Measurements from ENCODE around the gene ELFN2. TPM values are rescaled to one million over a fixed set of nuclear protein-coding genes. Genes with fewer than 3 reads are reported as not detected.

The ELFN2 gene
- total RNA-seq, 2 experiments from 2014 or later, result 0.57 to 0.79 TPM

GRCh38 chr22:37340331-37341262 is 86.7 kb downstream of the ELFN2 start:
- Mint-ChIP-seq H3K27ac (no peak overlapping the region), H3K4me1 (ENCODE audit: low read depth) (peaks cover 11% of the 10 kb centered on the region)

GRCh38 chr22:37338539-37339246 is 88.6 kb downstream of the ELFN2 start:
- Mint-ChIP-seq H3K27ac (no peak overlapping the region), H3K9me3 (no peaks in the 10 kb centered on the region), H3K27me3 (ENCODE audit: low read depth) (peaks cover 17% of the 10 kb centered on the region), H3K4me3 (no peak overlapping the region), H3K4me1 (ENCODE audit: low read depth) (peaks cover 24% of the 10 kb centered on the region), H3K36me3 (ENCODE audit: low read depth) (no peaks in the 10 kb centered on the region)
- intact Hi-C loops (cut with micrococcal nuclease), result no loop called here
- no peak for DNase-seq
- CTCF ChIA-PET, result no interaction called here

More at GRCh38 chr22:37340331-37341262, 86.7 kb downstream of the ELFN2 start:
- intact Hi-C loops (cut with micrococcal nuclease), result no loop called here
- CTCF ChIA-PET, result interaction anchor here (0.7 kb wide), 1 partner anchor 344 kb away, joined by 4 read pairs; no protein-coding TSS in a partner anchor
- no peak overlapping the region for H3K4me3 Mint-ChIP-seq
- no peaks in the 10 kb centered on the region for H3K9me3 Mint-ChIP-seq
- no peak for DNase-seq
- peaks cover 3% of the 10 kb centered on the region for H3K27me3 Mint-ChIP-seq (ENCODE audit: low read depth)
- no peaks in the 10 kb centered on the region for H3K36me3 Mint-ChIP-seq (ENCODE audit: low read depth)

- intact Hi-C loops (cut with micrococcal nuclease), result no loop called here
- Mint-ChIP-seq H3K4me1 (ENCODE audit: low read depth) (peaks cover 18% of the 10 kb centered on the region), H3K4me3 (no peak overlapping the region), H3K9me3 (no peaks in the 10 kb centered on the region), H3K27ac (no peak overlapping the region), H3K27me3 (ENCODE audit: low read depth) (peaks cover 26% of the 10 kb centered on the region), H3K36me3 (ENCODE audit: low read depth) (no peaks in the 10 kb centered on the region)
- CTCF ChIA-PET, result interaction anchor here (1.3 kb wide), 1 partner anchor 20 kb away, joined by 4 read pairs; no protein-coding TSS in a partner anchor
- DNase-seq, result no peak
Measured at GRCh38 chr22:37337204-37337943, 89.9 kb downstream of the ELFN2 start.

GRCh38 chr22:37336579-37336978 is 90.7 kb downstream of the ELFN2 start:
- H3K27ac Mint-ChIP-seq, result no peak overlapping the region
- CTCF ChIA-PET, result interaction anchor here (1.3 kb wide), 1 partner anchor 19 kb away, joined by 4 read pairs; no protein-coding TSS in a partner anchor
- H3K4me1 Mint-ChIP-seq (ENCODE audit: low read depth), result peaks cover 13% of the 10 kb centered on the region
- intact Hi-C loops (cut with micrococcal nuclease), result no loop called here
- H3K36me3 Mint-ChIP-seq (ENCODE audit: low read depth), result no peaks in the 10 kb centered on the region
- H3K9me3 Mint-ChIP-seq, result no peaks in the 10 kb centered on the region
- no peak for DNase-seq
- H3K27me3 Mint-ChIP-seq (ENCODE audit: low read depth), result peaks cover 31% of the 10 kb centered on the region
- no peak overlapping the region for H3K4me3 Mint-ChIP-seq

- H3K36me3 Mint-ChIP-seq (ENCODE audit: low read depth), result no peaks in the 10 kb centered on the region
- no peak overlapping the region for H3K27ac Mint-ChIP-seq
- peaks cover 32% of the 10 kb centered on the region for H3K27me3 Mint-ChIP-seq (ENCODE audit: low read depth)
- no peaks in the 10 kb centered on the region for H3K9me3 Mint-ChIP-seq
- DNase-seq, result no peak
- CTCF ChIA-PET, result interaction anchor here (1.4 kb wide), 1 partner anchor 122 kb away, joined by 3 read pairs; no protein-coding TSS in a partner anchor
- peaks cover 13% of the 10 kb centered on the region for H3K4me1 Mint-ChIP-seq (ENCODE audit: low read depth)
- H3K4me3 Mint-ChIP-seq, result no peak overlapping the region
- intact Hi-C loops (cut with micrococcal nuclease), result no loop called here
Measured at GRCh38 chr22:37335806-37336199, 91.5 kb downstream of the ELFN2 start.

GRCh38 chr22:37334859-37335805 is 92.1 kb downstream of the ELFN2 start:
- no peak overlapping the region for H3K4me3 Mint-ChIP-seq
- CTCF ChIA-PET, result interaction anchor here (0.9 to 1.4 kb wide), 3 partner anchors 18 to 123 kb away, joined by 3 to 4 read pairs (median 3); no protein-coding TSS in a partner anchor
- intact Hi-C loops (cut with micrococcal nuclease), result loop anchor here (5.0 kb wide), 1 partner anchor 122 kb away; no protein-coding TSS in a partner anchor
- H3K4me1 Mint-ChIP-seq (ENCODE audit: low read depth), result peaks cover 13% of the 10 kb centered on the region
- H3K9me3 Mint-ChIP-seq, result no peaks in the 10 kb centered on the region
- H3K27ac Mint-ChIP-seq, result no peak overlapping the region
- no peak for DNase-seq
- H3K36me3 Mint-ChIP-seq (ENCODE audit: low read depth), result no peaks in the 10 kb centered on the region
- H3K27me3 Mint-ChIP-seq (ENCODE audit: low read depth), result peaks cover 35% of the 10 kb centered on the region

GRCh38 chr22:37334461-37334858 is 92.8 kb downstream of the ELFN2 start:
- intact Hi-C loops (cut with micrococcal nuclease), result loop anchor here (5.0 kb wide), 1 partner anchor 123 kb away; no protein-coding TSS in a partner anchor
- peaks cover 13% of the 10 kb centered on the region for H3K4me1 Mint-ChIP-seq (ENCODE audit: low read depth)
- no peak overlapping the region for H3K4me3 Mint-ChIP-seq
- DNase-seq, result no peak
- H3K36me3 Mint-ChIP-seq (ENCODE audit: low read depth), result no peaks in the 10 kb centered on the region
- CTCF ChIA-PET, result interaction anchor here (0.7 to 1.4 kb wide), 5 partner anchors 17 to 232 kb away, joined by 3 to 4 read pairs (median 3); no protein-coding TSS in a partner anchor
- H3K9me3 Mint-ChIP-seq, result no peaks in the 10 kb centered on the region
- H3K27ac Mint-ChIP-seq, result no peak overlapping the region
- H3K27me3 Mint-ChIP-seq (ENCODE audit: low read depth), result peaks cover 38% of the 10 kb centered on the region

- DNase-seq, result no peak
- H3K36me3 Mint-ChIP-seq (ENCODE audit: low read depth), result no peaks in the 10 kb centered on the region
- H3K4me3 Mint-ChIP-seq, result no peak overlapping the region
- no peak overlapping the region for H3K27ac Mint-ChIP-seq
- peaks cover 13% of the 10 kb centered on the region for H3K4me1 Mint-ChIP-seq (ENCODE audit: low read depth)
- CTCF ChIA-PET, result interaction anchor here (0.7 to 1.1 kb wide), 4 partner anchors 17 to 233 kb away, joined by 3 to 4 read pairs (median 3); no protein-coding TSS in a partner anchor
- intact Hi-C loops (cut with micrococcal nuclease), result loop anchor here (5.0 kb wide), 1 partner anchor 123 kb away; no protein-coding TSS in a partner anchor
- peaks cover 41% of the 10 kb centered on the region for H3K27me3 Mint-ChIP-seq (ENCODE audit: low read depth)
- H3K9me3 Mint-ChIP-seq, result no peaks in the 10 kb centered on the region
Measured at GRCh38 chr22:37333724-37334460, 93.4 kb downstream of the ELFN2 start.

GRCh38 chr22:37331856-37332536 is 95.3 kb downstream of the ELFN2 start:
- Mint-ChIP-seq H3K27ac (no peak overlapping the region), H3K9me3 (no peaks in the 10 kb centered on the region), H3K36me3 (ENCODE audit: low read depth) (no peaks in the 10 kb centered on the region), H3K4me3 (no peak overlapping the region), H3K4me1 (ENCODE audit: low read depth) (peaks cover 13% of the 10 kb centered on the region), H3K27me3 (ENCODE audit: low read depth) (peaks cover 50% of the 10 kb centered on the region)
- CTCF ChIA-PET, result interaction anchor here (1.2 to 1.9 kb wide), 4 partner anchors 14 to 141 kb away, joined by 3 to 6 read pairs (median 4); no protein-coding TSS in a partner anchor
- intact Hi-C loops (cut with micrococcal nuclease), result loop anchor here (5.0 kb wide), 1 partner anchor 125 kb away; no protein-coding TSS in a partner anchor
- DNase-seq, result no peak

GRCh38 chr22:37331034-37331428 is 96.2 kb downstream of the ELFN2 start:
- Mint-ChIP-seq H3K36me3 (ENCODE audit: low read depth) (no peaks in the 10 kb centered on the region), H3K4me3 (no peak overlapping the region), H3K4me1 (ENCODE audit: low read depth) (peaks cover 13% of the 10 kb centered on the region), H3K27ac (no peak overlapping the region), H3K27me3 (ENCODE audit: low read depth) (peaks cover 54% of the 10 kb centered on the region), H3K9me3 (no peaks in the 10 kb centered on the region)
- DNase-seq, result no peak
- intact Hi-C loops (cut with micrococcal nuclease), result loop anchor here (5.0 kb wide), 1 partner anchor 126 kb away; no protein-coding TSS in a partner anchor
- CTCF ChIA-PET, result interaction anchor here (1.3 to 1.5 kb wide), 4 partner anchors 15 to 142 kb away, joined by 3 to 4 read pairs (median 4); no protein-coding TSS in a partner anchor

Measured in activated naive CD4-positive, alpha-beta T cell treated with anti-CD3 and anti-CD28 coated beads for 36 hours (primary cell).